CMK (cell line): ENCODE results near the gene SAMM50.

Source experiments
- DNase-seq: peaks from one replicate; pipeline ENCODE4 v3.0.0-alpha.2; 2010; ENCODE audit warnings: low read depth

Gene SAMM50

GRCh38 chr22:43945632-43946383 lies 9.4 kb upstream of the SAMM50 start:
- no peak for DNase-seq

- no peak for DNase-seq
Measured at GRCh38 chr22:43946384-43946667, 8.9 kb upstream of the SAMM50 start.

- no peak for DNase-seq
Measured at GRCh38 chr22:43948836-43949406, 6.3 kb upstream of the SAMM50 start.

GRCh38 chr22:43951391-43951790 lies 3.9 kb upstream of the SAMM50 start:
- DNase-seq, result no peak

GRCh38 chr22:43951966-43952365 lies 3.3 kb upstream of the SAMM50 start:
- no peak for DNase-seq

- DNase-seq, result no peak
Measured at GRCh38 chr22:43953988-43954785, 1.1 kb upstream of the SAMM50 start.

- DNase-seq, result no peak
Measured at GRCh38 chr22:43955883-43956782, 891 bp downstream of the SAMM50 start.

GRCh38 chr22:43956805-43957463 lies 1.7 kb downstream of the SAMM50 start:
- no peak for DNase-seq

GRCh38 chr22:43957871-43958270 lies 2.6 kb downstream of the SAMM50 start:
- DNase-seq, result no peak

GRCh38 chr22:43964314-43964857 lies 9.1 kb downstream of the SAMM50 start:
- no peak for DNase-seq

- DNase-seq, result no peak
Measured at GRCh38 chr22:43967069-43967468, 11.8 kb downstream of the SAMM50 start.

- no peak for DNase-seq
Measured at GRCh38 chr22:43968614-43969013, 13.4 kb downstream of the SAMM50 start.

- no peak for DNase-seq
Measured at GRCh38 chr22:43969021-43969878, 14.0 kb downstream of the SAMM50 start.

- DNase-seq, result no peak
Measured at GRCh38 chr22:43969989-43970755, 14.9 kb downstream of the SAMM50 start.

GRCh38 chr22:43971112-43971511 lies 15.9 kb downstream of the SAMM50 start:
- DNase-seq, result no peak

GRCh38 chr22:43972931-43973462 lies 17.8 kb downstream of the SAMM50 start:
- DNase-seq, result no peak

- DNase-seq, result no peak
Measured at GRCh38 chr22:43974028-43974545, 18.8 kb downstream of the SAMM50 start.

GRCh38 chr22:43975041-43975440 lies 19.8 kb downstream of the SAMM50 start:
- DNase-seq, result no peak
